ENCODE data around the gene SQSTM1. TPM values are rescaled to one million over a fixed set of nuclear protein-coding genes. Genes with fewer than 3 reads are reported as not detected.
A peak's percentile ranks its signal among the peaks of the same experiment; 100 is the strongest.

SQSTM1 gene
- total and polyA plus RNA-seq, 12 donors = 258 to 2,312 (median 660) TPM

DNA sequence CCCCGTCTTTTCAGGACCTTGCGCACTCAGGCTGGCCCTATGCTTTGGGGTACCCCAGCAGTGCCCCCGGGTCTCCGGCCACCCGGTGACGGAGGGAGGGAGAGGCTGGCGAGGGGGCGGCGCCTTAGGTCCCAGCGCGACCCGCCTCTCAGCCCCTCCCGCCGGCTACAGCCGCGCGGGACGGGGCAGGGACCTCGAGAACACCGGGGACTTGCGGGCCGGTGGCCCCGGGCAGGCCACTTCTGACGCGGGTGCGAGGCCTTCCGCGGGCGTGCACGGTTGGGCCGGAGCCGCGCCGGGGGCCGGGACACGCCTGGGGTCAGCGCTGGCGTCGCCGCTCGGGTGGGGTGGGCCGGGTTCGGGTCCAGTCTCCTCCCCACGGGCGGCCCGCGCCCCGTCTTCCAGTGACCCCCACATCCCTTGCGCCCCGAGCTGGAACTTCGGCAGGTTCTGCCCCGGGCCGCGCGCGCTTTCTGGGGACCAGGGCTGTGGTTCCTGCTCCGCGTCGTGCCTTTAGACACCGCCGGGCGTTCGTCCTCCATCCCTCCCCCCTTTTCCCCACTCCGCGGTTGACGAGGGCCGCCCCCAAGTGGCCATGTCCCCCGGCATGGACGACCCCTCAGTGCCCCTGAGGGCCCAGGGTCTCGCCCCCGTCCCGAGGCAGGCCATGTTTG is 3.8 kb upstream of the SQSTM1 start:
- no peaks in the 10 kb centered on the region for H3K9me3 ChIP-seq (replicated peaks in 1 of 3)
- peak in 1 of 7 donors; percentile 43 for DNase-seq
- peak overlapping the region in 2 of 4 donors; percentile 29 to 72 for H3K4me3 ChIP-seq
- WGBS, 4 donors = 1 to 8% (median 2%) methylated on average over 3 to 69 of the region's 72 CpGs
- intact Hi-C loops (cut with DNase I) = no loop called here
- H3K27ac ChIP-seq = peak overlapping the region in 2 of 5 donors; percentile 36 to 100
- H3K4me1 ChIP-seq (replicated peaks in 1 of 2) = peaks cover 37% of the 10 kb centered on the region in 2 donors
- TF ChIP-seq, protein P1, sequence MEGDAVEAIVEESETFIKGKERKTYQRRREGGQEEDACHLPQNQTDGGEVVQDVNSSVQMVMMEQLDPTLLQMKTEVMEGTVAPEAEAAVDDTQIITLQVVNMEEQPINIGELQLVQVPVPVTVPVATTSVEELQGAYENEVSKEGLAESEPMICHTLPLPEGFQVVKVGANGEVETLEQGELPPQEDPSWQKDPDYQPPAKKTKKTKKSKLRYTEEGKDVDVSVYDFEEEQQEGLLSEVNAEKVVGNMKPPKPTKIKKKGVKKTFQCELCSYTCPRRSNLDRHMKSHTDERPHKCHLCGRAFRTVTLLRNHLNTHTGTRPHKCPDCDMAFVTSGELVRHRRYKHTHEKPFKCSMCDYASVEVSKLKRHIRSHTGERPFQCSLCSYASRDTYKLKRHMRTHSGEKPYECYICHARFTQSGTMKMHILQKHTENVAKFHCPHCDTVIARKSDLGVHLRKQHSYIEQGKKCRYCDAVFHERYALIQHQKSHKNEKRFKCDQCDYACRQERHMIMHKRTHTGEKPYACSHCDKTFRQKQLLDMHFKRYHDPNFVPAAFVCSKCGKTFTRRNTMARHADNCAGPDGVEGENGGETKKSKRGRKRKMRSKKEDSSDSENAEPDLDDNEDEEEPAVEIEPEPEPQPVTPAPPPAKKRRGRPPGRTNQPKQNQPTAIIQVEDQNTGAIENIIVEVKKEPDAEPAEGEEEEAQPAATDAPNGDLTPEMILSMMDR (IDR thresholded peaks at IDR 0.05) = no peak
- TF ChIP-seq POLR2A (IDR thresholded peaks at IDR 0.05) = no peak
- no peaks in the 10 kb centered on the region for H3K36me3 ChIP-seq (replicated peaks in 1 of 2)
- no peaks in the 10 kb centered on the region for H3K27me3 ChIP-seq

DNA sequence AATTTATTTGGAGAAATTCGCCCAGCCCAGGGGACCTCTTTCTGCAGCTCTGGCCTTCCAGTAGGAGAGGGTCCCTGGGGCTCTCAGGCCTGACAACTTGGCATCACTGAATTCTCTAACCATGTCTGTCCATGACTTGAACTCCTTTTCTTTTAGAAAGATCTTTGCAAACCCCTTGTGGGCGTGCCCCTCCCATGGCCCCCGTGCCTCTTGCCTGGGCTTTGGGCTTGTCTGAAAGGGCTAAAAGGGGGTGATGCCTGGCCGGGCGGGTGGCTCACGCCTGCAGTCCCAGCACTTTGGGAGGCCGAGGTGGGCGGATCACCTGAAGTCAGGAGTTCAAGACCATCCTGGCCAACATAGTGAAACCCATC is 3.2 kb upstream of the SQSTM1 start:
- WGBS, 4 donors = 85 to 95% (median 91%) methylated on average over 8 of the region's 8 CpGs
- H3K36me3 ChIP-seq (replicated peaks in 1 of 2) = peaks cover 0 to 2% of the 10 kb centered on the region in 2 donors
- H3K9me3 ChIP-seq (replicated peaks in 1 of 3) = no peaks in the 10 kb centered on the region
- peaks cover 43% of the 10 kb centered on the region in 2 donors for H3K4me1 ChIP-seq (replicated peaks in 1 of 2)
- intact Hi-C loops (cut with DNase I) = no loop called here
- DNase-seq = peak in 1 of 7 donors; percentile 17
- H3K27ac ChIP-seq = peak overlapping the region in 3 of 5 donors; percentile 36 to 100 (median 99)
- no peaks in the 10 kb centered on the region for H3K27me3 ChIP-seq
- TF ChIP-seq, protein P1 (IDR thresholded peaks at IDR 0.05) = no peak
- TF ChIP-seq POLR2A (IDR thresholded peaks at IDR 0.05) = no peak
- peak overlapping the region in 2 of 4 donors; percentile 29 to 72 for H3K4me3 ChIP-seq

DNA sequence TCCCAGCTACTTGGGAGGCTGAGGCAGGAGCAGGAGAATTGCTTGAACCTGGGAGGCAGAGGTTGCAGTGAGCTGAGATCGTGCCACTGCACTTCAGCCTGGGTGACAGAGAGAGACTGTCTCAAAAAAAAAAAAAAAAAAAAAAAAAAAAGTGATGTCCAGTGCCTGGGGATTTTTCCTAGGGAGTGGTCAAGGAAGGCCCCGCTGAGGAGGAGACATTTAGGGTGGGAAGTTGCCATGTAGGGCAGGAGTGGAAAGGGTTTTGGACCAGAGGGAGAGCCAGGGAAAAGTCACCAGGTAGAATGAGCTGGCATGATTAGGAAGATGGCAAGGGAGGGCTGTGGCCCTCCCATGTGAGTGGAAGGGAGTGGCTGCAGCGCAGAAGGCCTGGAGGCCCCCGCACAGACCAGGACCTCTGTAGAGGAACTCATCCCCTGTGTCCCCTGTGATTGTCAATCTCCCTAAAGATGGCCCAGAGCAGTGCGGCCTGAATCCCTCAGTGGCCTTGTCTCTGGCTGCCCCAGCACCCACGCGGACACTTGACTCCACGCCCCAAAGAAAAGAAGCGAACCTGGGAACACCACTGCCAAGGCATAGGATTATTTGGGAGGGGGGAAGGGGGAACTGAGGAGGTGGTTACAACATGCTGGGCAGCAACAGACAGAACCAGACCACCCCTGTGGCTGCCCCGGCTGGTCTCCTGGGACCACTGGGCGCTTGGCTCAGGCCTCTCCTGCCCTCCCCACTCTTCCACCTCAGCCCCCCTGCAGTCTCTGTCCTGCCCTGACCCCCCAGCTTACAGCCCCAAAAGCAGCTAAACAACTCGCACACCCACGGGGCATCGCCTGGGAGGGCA is 2.6 kb upstream of the SQSTM1 start:
- H3K27ac ChIP-seq = peak overlapping the region; percentile 97 to 100 (median 99)
- H3K4me1 ChIP-seq (replicated peaks in 1 of 2) = peaks cover 49% of the 10 kb centered on the region in 2 donors
- peak overlapping the region in 2 of 4 donors; percentile 34 to 99 for H3K4me3 ChIP-seq
- H3K36me3 ChIP-seq (replicated peaks in 1 of 2) = peaks cover 0 to 9% of the 10 kb centered on the region in 2 donors
- H3K27me3 ChIP-seq = no peaks in the 10 kb centered on the region
- no peaks in the 10 kb centered on the region for H3K9me3 ChIP-seq (replicated peaks in 1 of 3)
- WGBS, 4 donors = 47 to 62% (median 55%) methylated on average over 13 to 14 of the region's 14 CpGs
- intact Hi-C loops (cut with DNase I) = no loop called here
- no peak for DNase-seq
- TF ChIP-seq POLR2A (IDR thresholded peaks at IDR 0.05) = no peak
- TF ChIP-seq, protein P1 (IDR thresholded peaks at IDR 0.05) = no peak

DNA sequence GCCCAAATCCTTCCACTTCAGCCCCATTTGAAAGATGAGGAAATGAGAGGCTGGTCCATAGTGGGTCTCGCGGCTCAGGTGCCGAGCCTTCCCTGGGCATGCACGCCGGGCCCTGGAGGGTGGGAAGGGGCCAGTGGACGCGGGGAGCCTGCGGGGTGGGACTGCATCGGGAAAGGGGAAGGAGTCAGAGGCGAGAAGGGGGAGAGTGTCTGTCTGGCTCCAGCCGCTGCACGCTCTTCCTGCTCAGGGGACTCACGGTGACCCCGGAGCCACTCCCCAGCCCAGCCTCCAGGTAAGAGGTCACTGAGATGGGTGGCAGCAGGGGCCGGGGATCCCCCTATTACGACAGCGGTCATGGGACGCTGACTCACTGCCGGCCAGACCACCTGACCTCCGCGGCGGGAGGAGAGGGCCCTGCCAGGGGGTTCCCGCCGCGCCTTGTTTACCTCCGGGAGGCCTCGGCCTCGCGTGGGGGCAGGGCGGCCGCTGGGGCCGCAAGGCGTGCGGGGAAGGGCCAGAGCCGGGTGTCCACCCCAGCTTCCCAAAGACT is 1.9 kb upstream of the SQSTM1 start:
- H3K36me3 ChIP-seq (replicated peaks in 1 of 2) = peaks cover 0 to 16% of the 10 kb centered on the region in 2 donors
- WGBS, 4 donors = 0 to 2% (median 0%) methylated on average over 3 to 35 of the region's 35 CpGs
- peak; percentile 97 to 98 (median 97) for DNase-seq
- H3K9me3 ChIP-seq (replicated peaks in 1 of 3) = no peaks in the 10 kb centered on the region
- peak in 1 of 2 donors; percentile 51 for TF ChIP-seq POLR2A (IDR thresholded peaks at IDR 0.05)
- TF ChIP-seq, protein P1 (IDR thresholded peaks at IDR 0.05) = no peak
- intact Hi-C loops (cut with DNase I) = no loop called here
- H3K4me1 ChIP-seq (replicated peaks in 1 of 2) = peaks cover 56% of the 10 kb centered on the region in 2 donors
- H3K27ac ChIP-seq = peak overlapping the region; percentile 97 to 100 (median 99)
- H3K4me3 ChIP-seq = peak overlapping the region in 2 of 4 donors; percentile 34 to 99
- no peaks in the 10 kb centered on the region for H3K27me3 ChIP-seq

Measured in adrenal gland (tissue), 12 donors.